Measurements from ENCODE around the gene AKNAD1.

AKNAD1 gene

DNA sequence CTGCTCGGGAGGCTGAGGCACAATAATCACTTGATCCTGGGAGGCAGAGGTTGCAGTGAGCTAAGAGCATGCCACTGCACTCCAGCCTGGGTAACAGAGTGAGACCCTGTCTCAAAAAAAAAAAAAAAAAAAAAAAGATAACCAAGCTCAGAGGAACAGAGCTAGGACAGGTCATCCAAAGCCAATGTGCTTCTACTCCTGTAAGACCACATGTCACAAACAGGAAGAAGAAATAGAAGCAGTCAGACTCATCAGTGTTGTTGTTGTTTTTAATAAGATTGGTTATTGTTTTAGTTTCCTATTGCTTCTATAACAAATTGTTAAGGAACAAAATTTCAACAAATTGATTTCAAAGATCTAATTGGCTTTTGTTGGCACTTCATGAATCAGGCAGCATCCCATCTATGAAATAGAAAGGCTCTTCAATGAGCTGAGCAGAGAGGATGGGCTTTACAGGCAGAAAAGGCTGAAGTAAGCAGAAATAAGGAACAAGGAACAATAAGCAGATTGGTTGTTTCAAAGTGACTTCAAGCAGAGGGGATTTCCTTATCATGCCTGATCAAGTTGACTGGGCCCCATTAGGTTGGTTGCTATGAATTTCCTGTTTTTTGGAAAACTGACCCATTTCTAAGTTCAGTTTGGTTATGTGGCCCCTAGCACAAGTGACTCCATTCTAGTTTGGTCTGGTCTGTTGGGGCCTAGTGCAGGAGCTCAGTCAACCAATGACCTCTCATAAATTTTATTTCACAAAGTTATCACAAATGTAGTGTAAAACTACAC, 6.0 kb upstream of the AKNAD1 start:
- no peak for DNase-seq

GRCh38 chr1:108862017-108862610, 5.2 kb upstream of the AKNAD1 start:
- DNase-seq = no peak

- DNase-seq = no peak
These were observed 4.7 kb upstream of the AKNAD1 start for GRCh38 chr1:108861566-108861965.

DNA sequence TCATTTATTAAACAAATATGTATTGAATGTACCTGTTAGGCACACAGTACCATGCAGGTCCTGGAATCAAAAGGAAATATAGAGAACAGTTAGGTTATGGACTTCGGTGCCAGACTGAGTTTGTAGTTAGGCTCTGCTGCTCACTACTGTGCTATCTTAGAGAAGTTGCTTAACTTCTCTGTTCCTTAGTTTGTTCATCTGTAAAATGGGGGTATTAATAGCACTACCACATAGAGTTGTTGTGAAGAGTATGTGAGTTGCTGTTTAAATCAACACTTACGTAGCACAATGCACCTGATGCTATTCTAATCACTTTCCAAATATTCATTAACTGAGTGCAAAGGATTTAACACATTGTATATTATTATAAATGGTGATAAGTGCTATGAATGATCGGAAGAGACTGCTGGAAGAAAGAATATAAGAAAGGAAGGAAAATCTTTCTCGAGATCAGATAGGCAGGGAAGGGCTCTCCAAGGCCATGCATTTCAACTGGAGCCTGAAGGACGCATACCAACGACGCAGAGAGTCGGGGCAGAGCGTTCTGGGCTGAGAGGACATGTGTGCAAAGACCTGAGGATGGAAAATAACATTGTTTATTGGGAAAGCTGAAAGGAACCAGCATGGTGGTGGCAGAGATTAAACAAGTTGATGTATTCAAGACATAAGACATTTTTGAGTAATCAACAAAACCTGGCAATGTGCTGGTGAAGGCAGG, 3.5 kb upstream of the AKNAD1 start:
- DNase-seq = no peak

GRCh38 chr1:108858230-108858950, 1.5 kb upstream of the AKNAD1 start:
- DNase-seq = peak; percentile 98

DNA sequence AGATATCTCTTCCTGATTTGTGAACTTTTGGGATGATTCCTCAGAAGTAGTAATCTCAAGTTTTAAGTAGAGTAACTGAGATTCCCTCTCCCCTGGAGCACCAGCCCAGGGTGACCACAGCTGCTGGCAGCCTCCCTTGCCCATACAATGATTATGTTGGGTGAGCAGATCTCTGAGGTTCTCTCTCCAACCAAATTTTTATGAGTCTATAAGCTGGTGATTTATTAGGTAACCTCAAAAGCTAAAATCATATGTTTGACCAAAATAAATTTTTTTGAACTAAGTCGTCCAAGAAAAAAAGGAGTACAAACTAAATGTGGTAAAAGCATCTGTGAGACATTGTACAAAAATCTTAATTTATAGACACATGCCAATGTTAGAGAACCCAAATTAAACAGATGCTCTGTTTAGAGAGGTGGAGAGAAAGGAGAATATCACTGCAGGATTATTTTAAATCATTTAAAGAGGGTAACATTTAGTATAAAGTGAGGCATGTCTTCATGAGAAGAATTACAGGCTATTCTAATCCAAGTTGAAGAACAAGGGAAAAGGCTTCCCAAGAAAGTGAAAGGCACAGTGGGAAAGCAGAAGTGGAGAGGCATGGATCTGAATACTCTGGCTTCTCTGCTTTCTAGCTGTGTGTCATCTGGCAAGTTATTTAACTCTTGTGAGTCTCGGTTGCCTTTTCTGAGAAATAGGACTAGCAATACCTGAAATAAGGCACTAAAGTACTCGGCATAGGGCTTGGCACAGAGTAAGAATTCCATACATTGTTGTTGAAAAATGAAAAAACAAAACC, 2.5 kb downstream of the AKNAD1 start:
- no peak for DNase-seq

DNA sequence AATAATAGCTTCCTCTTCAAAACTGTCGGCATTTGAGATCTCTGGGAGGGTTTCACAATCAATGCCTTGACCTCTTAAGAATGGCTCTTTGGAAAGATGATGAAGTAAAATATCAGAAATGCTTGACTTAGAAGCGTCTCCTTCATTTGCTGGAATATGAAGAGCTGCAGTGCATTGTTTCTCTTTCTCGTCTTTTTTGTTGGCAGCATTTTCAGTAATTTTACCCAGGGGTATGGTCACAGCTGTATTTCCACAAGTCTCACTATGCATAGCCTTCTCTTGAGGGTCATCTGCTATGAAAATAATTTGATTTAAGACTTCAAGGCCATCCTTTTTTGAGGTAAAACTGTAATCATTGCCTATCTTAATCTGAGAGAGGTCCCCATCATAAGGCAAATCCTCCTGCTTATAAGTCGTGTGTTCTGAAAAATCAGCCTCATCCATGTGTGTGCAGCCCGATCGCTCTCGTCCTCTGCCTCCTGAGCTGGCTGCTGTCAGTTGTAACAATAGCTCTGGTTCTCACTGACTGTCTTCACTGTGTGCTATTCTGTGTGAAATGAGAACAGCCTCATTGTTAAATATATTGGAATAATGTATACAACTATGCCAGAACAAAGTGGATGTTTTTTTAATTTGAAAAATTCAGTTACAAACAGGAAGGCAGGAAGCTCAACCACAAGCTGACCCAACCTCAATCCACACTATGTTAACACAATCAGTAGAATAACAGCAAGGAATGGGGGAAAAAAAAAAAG, 4.5 kb downstream of the AKNAD1 start:
- DNase-seq = no peak

GRCh38 chr1:108851567-108851966, 5.3 kb downstream of the AKNAD1 start:
- no peak for DNase-seq

- no peak for DNase-seq
These were observed 6.0 kb downstream of the AKNAD1 start for GRCh38 chr1:108850929-108851328.

DNA sequence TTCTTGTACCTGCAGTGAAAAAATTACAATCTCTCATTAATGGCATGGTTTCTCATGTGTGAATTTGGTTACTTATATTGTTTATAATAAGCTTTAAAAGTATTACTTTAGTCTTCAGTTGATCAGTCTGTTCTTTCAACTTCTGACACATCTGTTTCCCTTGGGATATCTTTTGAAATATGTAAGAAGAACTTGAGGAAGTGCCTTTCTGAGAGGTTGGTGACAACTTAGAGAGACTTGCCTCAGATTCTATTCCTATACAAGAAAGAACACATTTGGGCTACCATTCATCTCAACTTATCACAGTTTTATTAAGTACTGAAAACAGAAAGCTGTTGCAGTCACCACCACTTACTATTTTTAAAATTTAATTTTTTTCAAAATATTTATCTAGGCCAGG, 8.1 kb downstream of the AKNAD1 start:
- no peak for DNase-seq

DNA sequence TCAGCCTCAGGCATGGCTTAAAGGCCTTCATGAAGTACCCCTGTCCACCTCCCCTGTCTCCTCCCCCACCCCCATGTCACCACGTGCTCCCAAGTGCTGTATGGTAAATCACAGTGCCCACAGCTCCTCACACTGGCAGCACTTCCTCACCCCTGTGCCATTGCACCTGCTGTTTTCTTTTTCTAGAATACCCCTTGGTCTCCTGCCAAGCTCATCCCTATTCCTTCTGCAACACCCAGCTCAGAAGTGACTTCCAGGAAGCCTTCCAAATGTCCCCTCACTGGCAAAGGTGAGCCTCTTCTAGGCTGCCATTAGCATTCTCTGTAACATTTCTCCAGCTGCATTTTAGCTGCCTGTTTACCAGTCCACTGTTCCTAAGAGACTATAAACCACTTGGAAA, 9.4 kb downstream of the AKNAD1 start:
- no peak for DNase-seq

- no peak for DNase-seq
These were observed 10.9 kb downstream of the AKNAD1 start for GRCh38 chr1:108845991-108846390.

GRCh38 chr1:108845446-108845845, 11.4 kb downstream of the AKNAD1 start:
- peak; percentile 37 for DNase-seq

DNA sequence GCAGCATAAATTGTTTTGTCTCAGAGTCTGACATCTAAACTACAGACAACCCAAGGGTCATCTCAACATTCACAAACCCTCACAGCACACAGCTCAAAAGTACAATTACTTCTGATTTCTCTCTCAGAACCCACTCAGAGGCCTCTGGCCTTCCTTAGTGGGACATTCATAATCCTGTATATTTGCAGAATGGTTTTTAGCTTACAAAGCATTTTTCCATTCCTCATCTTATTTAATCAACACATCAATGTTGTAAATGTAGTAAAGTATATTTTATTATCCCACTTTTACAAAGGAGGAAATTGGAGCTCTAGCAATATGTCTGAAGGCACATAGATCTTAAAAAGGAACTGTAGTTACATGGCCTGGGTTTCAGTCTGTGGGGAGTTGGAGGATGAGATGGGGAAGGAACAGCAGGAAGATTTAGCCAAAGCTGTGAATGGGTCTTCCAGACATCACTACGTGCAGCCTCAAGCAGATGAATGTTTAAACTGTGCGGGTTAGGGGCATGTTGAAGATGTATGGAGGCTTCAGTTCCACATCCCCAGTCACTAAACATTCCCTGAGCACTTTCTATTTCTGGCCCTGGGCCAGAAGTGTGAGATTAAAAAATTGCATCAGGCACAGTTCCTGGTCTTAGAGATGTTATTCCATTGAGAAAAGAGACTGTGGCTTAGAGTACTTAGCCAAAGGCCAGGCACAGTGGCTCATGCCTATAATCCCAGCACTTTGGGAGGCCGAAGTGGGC, 13.3 kb downstream of the AKNAD1 start:
- DNase-seq = no peak

- no peak for DNase-seq
These were observed 14.2 kb downstream of the AKNAD1 start for GRCh38 chr1:108842525-108843181.

- DNase-seq = no peak
These were observed 15.2 kb downstream of the AKNAD1 start for GRCh38 chr1:108841703-108842102.

DNA sequence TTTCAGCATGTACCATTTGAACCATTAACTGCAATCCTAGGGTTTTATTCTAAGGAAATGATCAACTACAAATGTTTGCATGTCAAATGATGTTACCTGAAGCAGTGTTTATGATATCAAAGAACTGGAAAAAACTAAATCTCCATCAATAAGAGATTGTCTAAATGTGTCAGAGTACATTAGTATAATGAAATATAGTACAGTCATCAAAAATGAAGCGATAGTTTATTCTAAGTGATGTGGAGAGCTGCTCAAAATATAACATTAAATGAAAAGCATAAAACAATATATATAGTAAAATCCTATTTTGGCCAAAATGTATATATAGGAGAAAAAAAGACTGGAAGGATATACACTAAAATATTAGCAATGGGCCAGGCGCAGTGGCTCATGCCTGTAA, 24.0 kb downstream of the AKNAD1 start:
- DNase-seq = no peak

DNA sequence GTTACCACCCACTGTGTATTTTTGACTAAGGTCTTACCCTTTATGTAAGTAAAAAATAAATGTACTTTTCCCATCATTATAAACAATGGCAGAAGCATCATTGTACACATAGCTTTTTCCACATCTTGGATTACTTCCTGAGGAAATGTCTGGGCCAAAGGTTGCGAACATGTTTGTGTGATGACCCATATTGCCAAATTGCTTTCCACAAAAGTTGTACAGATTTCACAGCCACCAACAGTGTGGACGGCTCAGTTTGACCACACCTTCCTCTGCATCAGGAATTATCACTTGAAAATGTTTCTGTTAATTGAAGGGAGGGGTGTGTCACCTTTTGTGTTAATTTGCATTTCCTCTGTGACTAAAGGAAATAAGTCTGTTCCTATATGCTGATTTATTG, 25.7 kb downstream of the AKNAD1 start:
- DNase-seq = no peak

GRCh38 chr1:108830119-108831008, 26.5 kb downstream of the AKNAD1 start:
- DNase-seq = peak; percentile 59

Measured in DMS 273 treated with DMSO at 0.1 percent for 48 hours (cell line).